Fibroblast of mammary gland (primary cell): ENCODE measurements around the gene CTU2.

Source experiments
- DNase-seq: peaks from one replicate; pipeline ENCODE4 v3.0.0-alpha.2; 2010; ENCODE audit warnings: low read depth
- H3K4me3 ChIP-seq: 2 replicates; pipeline ENCODE4 v1.5.1; 2011; ENCODE audit warnings: low read depth, mild to moderate bottlenecking, low read length, moderate library complexity; ENCODE audit not compliant: control insufficient read depth
- CTCF ChIP-seq: conservative IDR thresholded peaks from 2 replicates; pipeline ENCODE4 v1.5.1; 2011; ENCODE audit warnings: low read depth, low read length, inconsistent platforms; ENCODE audit not compliant: control insufficient read depth, insufficient read depth

The CTU2 gene

GRCh38 chr16:88761143-88761534 lies 54.8 kb downstream of the CTU2 start:
- DNase-seq, result no peak
- TF ChIP-seq CTCF, result no peak
- H3K4me3 ChIP-seq, result no peak overlapping the region

GRCh38 chr16:88761830-88762229 lies 55.5 kb downstream of the CTU2 start:
- TF ChIP-seq CTCF, result no peak
- H3K4me3 ChIP-seq, result no peak overlapping the region
- DNase-seq, result no peak

GRCh38 chr16:88762258-88762870 lies 56.1 kb downstream of the CTU2 start:
- TF ChIP-seq CTCF, result no peak
- DNase-seq, result no peak
- no peak overlapping the region for H3K4me3 ChIP-seq

GRCh38 chr16:88762941-88763340 lies 56.6 kb downstream of the CTU2 start:
- no peak overlapping the region for H3K4me3 ChIP-seq
- TF ChIP-seq CTCF, result no peak
- no peak for DNase-seq

- TF ChIP-seq CTCF, result no peak
- no peak for DNase-seq
- H3K4me3 ChIP-seq, result no peak overlapping the region
Measured at GRCh38 chr16:88763502-88764053, 57.3 kb downstream of the CTU2 start.

- H3K4me3 ChIP-seq, result no peak overlapping the region
Measured at GRCh38 chr16:88764080-88764479, 57.8 kb downstream of the CTU2 start.

More at GRCh38 chr16:88764080-88764479, 57.8 kb downstream of the CTU2 start:
- no peak for TF ChIP-seq CTCF
- no peak for DNase-seq
